M059J (cell line): ENCODE results near the gene LOXL1. TPM values are rescaled to one million over a fixed set of nuclear protein-coding genes. Genes with fewer than 3 reads are reported as not detected.

ENCODE experiments used
- DNase-seq: peaks from one replicate; pipeline ENCODE4 v3.0.0-alpha.2; 2012; ENCODE audit warnings: low read depth
- total RNA-seq: library from RNA; depleted of rRNA; stranded (reverse); fragments of >200 nt; shearing (Covaris generic); gene quantifications from 2 replicates; pipeline ENCODE4 v1.2.3, GENCODE V29; 2014; rRNA removed

The LOXL1 gene
- total RNA-seq, 1 experiment from 2014 or later, result 189 TPM

DNA sequence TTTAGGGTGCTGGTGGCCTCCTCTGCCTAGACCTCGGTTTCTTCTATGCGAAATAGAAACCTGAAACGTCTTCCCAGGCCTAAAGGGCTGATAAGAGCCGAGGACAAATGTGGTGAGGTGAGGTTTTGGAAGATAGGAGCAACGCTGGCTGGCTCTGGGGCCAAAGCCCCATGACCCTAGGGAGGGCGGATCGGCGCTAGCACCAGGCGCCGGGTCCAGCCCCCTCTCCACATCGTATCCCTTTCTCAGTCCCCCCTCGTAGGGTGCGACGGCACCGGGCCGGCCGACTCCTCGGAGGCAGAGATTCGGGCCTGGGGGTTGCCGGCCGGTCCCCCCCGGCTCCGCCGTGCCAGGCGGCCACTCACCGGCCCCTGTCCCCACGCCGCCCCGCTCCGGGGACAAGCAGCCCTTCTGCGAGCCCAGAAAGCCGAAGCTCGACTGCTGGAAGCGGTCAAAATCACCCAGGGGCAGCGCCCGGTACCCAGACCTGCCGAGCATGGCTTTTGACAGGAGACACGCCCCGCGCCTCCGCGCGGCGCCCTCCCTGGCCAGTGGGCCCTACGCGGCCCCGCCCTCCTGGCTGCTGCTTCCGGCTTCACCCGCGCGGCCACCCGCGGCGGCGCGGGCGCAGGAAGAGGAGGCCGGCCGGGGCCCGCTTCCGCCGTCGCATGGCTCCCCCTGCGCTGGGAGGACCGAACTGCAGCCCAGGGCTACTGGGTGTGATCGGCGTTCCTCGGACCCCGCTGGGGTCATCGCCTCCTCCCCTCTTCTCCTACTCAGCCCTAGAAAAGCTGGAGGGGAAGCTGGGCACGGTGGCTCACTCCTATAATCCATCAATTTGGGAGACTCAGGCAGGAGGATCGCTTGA is 65.7 kb downstream of the LOXL1 start, which contains the start of gene STOML1:
Gene STOML1, minus strand, starts transcription at position 570 of the 868 bp plus-strand sequence. Its CDS starts 72 bp downstream, at position 498.
- DNase-seq, result peak; percentile 90

DNA sequence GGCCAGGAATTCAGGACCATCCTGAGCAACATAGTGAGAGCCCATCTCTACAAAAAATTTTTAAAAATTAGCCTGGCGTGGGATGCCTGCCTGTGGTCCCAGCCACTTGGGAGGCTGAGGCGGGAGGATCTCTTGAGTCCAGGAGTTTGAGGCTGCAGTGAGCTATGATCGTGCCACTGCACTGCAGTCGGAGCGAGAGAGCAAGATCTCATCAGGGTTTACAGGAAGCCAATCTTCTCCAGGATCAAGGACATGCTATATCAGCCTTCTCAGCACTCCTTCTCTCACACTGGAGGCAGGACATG is 66.3 kb downstream of the LOXL1 start:
- no peak for DNase-seq

DNA sequence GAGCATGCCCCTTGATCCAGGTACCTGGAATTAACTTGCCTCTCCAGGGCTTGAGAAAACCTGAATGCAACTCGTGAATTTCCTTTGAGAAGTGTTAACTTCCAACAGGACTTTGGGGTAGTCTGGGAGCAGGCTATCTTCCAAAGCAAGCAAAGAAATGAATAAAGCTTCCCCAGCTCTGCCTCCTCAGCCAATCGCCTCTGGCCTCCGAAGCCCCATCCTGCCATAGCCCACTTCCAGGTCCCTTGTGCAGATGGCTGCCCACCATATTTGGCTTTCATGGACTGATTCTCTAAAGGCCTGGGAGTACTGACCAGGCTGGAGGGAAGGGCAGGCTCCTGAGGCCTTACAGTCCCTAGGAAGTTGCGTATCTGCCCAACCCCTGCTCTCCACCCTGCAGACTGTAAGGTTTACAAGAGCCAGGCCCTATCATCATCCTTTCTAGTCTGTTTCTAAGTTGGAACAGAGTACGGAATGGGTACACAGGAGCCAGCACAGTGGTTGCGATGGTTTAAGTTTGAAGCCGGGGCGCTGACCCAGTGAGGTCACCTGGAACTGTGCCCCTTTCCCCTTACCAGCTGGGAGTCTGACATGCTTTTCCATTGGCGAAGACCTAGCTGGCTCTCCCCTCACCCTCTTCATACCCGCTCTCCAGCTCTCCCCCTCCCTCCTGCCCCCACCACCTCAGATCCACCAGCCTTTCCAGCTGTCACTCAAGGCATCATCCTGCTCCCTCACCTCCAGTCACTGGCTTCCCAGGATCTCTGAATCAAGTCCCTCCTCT is 67.1 kb downstream of the LOXL1 start:
- DNase-seq, result no peak

DNA sequence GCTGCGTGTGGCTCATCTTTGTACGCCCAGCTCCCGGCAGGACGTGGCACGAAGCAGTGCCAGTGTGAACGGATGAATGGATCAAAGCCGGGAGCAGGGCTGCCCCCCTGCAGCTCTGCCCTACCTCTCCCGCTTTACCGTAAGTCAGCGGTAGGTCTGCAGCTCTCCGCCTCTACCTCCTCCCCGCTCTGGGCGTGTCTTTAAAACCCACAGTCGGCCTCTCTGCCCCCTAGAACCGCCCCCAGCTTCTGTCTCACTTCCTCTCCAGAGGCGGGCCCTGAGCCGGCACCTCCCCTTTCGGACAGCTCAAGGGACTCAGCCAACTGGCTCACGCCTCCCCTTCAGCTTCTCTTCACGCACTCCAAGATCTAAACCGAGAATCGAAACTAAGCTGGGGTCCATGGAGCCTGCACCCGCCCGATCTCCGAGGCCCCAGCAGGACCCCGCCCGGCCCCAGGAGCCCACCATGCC is 68.2 kb downstream of the LOXL1 start, which contains the start of gene PML:
Gene PML, plus strand, starts transcription at position 304 of the 471 bp plus-strand sequence. Its CDS starts 97 bp downstream, at position 401.
- peak; percentile 96 for DNase-seq

DNA sequence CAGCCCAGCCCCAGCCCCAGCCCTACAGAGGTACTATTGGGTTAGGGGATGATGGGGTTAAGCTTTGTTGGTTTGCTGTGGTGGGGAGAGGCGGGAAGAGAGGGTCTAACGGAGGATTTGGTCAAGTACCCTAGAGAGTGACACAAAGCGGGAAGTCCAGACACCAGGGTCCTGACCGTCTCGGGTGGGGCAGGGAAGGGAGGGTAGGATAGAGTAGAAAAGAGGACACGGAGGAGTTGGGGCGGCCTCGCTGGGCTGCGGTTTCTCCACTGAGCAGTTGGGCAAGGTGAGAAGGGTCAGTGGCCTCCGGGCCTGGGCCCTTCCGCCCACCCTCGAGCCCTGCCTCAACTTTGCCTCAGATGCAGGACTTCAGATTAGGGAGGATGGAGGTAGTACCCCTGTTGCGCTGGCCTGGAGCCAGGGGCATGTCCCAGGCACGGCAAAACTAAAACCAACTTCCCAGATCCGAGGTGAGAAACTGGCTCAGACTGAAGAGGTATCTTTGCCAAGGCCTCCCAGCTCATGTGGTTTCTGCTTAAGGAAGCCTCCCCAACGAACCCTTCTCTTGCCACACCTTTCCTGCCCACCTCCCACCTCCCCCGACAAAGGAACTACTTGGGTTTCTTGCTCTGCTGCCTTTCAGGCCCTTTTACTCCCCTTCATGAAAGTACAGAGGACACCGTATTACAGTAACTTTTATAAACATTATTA is 68.8 kb downstream of the LOXL1 start:
- DNase-seq, result peak; percentile 50

DNA sequence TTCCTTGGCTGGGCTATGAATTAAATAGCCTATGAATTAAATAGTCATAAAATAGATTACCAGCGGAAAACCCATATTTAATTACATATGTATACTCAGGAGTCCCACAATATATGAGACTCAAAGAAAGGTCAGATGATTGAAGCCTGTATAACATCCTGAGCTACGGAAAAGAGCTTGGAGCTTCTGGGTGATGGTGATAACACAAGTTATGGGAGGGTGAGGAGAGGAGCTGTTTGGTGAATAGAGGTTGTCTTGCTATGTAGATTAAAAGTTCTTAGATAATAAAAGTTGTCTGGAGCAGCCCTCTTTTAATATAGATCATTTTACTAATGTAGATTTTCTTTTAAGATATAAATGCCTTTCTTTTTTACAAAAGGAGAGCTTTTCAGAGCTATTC is 70.0 kb downstream of the LOXL1 start:
- no peak for DNase-seq

DNA sequence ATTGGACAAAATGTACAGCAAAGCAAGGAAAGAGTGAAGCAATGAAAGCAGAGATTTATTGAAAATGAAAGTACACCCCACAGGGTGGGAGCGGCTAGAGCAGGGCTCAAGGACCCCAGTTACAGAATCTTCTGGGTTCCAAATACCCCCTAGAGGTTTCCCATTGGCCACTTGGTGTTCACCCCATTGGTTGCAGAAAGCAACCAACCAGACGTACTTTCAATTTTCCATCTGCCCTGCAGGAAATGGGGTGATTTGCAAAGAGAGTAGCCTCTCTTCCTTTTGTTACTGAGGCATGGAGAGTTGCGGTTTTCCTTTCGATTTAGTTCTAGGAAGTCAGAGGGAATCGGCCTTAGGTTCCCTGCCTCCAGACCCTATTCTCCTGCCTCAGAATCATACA is 70.7 kb downstream of the LOXL1 start:
- DNase-seq, result peak; percentile 32

DNA sequence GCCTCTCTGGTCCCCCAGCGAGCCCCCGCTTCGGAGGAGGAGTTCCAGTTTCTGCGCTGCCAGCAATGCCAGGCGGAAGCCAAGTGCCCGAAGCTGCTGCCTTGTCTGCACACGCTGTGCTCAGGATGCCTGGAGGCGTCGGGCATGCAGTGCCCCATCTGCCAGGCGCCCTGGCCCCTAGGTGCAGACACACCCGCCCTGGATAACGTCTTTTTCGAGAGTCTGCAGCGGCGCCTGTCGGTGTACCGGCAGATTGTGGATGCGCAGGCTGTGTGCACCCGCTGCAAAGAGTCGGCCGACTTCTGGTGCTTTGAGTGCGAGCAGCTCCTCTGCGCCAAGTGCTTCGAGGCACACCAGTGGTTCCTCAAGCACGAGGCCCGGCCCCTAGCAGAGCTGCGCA is 71.7 kb downstream of the LOXL1 start:
- no peak for DNase-seq

Other genes with a start within 250 kb of the LOXL1 start
- 92.9 and 97.0 TPM in 2 replicates for gene CD276, start 242.1 kb upstream of the LOXL1 start, total RNA-seq
- 0.39 TPM in 1 of 2 replicates, not detected in the other for gene INSYN1, start 173.1 kb upstream of the LOXL1 start, total RNA-seq
- gene TBC1D21, start 52.9 kb upstream of the LOXL1 start, total RNA-seq, result not detected in 2 replicates
- 12.5 and 19.9 TPM in 2 replicates for gene STOML1, start 65.8 kb downstream of the LOXL1 start, total RNA-seq
- 24.5 and 74.6 TPM in 2 replicates for gene PML, start 68.3 kb downstream of the LOXL1 start, total RNA-seq
- not detected in 2 replicates for gene GOLGA6A, start 156.1 kb downstream of the LOXL1 start, total RNA-seq
- gene ISLR2, start 204.1 kb downstream of the LOXL1 start, total RNA-seq, result 0.17 TPM in 1 of 2 replicates, not detected in the other
- gene ISLR, start 247.2 kb downstream of the LOXL1 start, total RNA-seq, result not detected in 2 replicates